Natural killer cell (primary cell): ENCODE data around the gene AGA. TPM values are rescaled to one million over a fixed set of nuclear protein-coding genes. Genes with fewer than 3 reads are reported as not detected.

Experiments
- ATAC-seq, 3 donors: fragments of 150-1000 bp in 2 of 3; fragments of 200-7000 bp in 1 of 3; cut with Tn5 transposase; 1 replicate in 1 of 3; 2 replicates in 2 of 3; pipeline ENCODE4 v1.10.0; 2021; ENCODE audit warnings: mild to moderate bottlenecking in 2 of 3, moderate library complexity in 2 of 3
- DNase-seq, 2 donors: peaks; one replicate each; pipeline versions ENCODE4 v3.0.0 to v3.0.0-alpha.2; 2013 to 2021; ENCODE audit warnings: mixed read lengths in 1 of 2
- H3K27ac ChIP-seq: one replicate; pipeline ENCODE4 v1.5.1; 2013; ENCODE audit warnings: mild to moderate bottlenecking, low read length
- H3K27me3 ChIP-seq: one replicate; pipeline ENCODE4 v1.6.1; 2013; ENCODE audit warnings: low read length; ENCODE audit not compliant: control insufficient read depth, insufficient read depth
- H3K36me3 ChIP-seq: one replicate; pipeline ENCODE4 v1.6.1; 2013; ENCODE audit warnings: low read length; ENCODE audit not compliant: control insufficient read depth, insufficient read depth
- H3K4me1 ChIP-seq: one replicate; pipeline ENCODE4 v1.6.1; 2013; ENCODE audit warnings: low read length; ENCODE audit not compliant: control insufficient read depth, insufficient read depth
- H3K4me3 ChIP-seq: one replicate; pipeline ENCODE4 v1.5.1; 2013; ENCODE audit warnings: low read length
- H3K9me3 ChIP-seq: one replicate; pipeline ENCODE4 v1.6.1; 2013; ENCODE audit warnings: low read length; ENCODE audit not compliant: control insufficient read depth, insufficient read depth
- H3K27ac Mint-ChIP-seq, 2 donors: one replicate each; pipeline ENCODE4 v1.8.0; 2022; ENCODE audit warnings: mild to moderate bottlenecking in 2 of 2, mixed read lengths in 2 of 2, moderate library complexity in 1 of 2
- H3K27me3 Mint-ChIP-seq, 2 donors: one replicate each; pipeline ENCODE4 v1.8.0; 2022; ENCODE audit warnings: low read depth in 2 of 2, mixed read lengths in 2 of 2
- H3K36me3 Mint-ChIP-seq: one replicate; pipeline ENCODE4 v1.8.0; 2022; ENCODE audit warnings: mixed read lengths
- H3K4me1 Mint-ChIP-seq, 2 donors: one replicate each; pipeline ENCODE4 v1.8.0; 2022; ENCODE audit warnings: mixed read lengths in 2 of 2
- H3K4me3 Mint-ChIP-seq: one replicate; pipeline ENCODE4 v1.8.0; 2022; ENCODE audit warnings: mild to moderate bottlenecking, moderate library complexity, mixed read lengths
- H3K9me3 Mint-ChIP-seq, 2 donors: one replicate each; pipeline ENCODE4 v1.8.0; 2022; ENCODE audit warnings: mixed read lengths in 2 of 2
- CTCF ChIP-seq: fragments of 200-600 bp; IDR thresholded peaks from one replicate; pipeline ENCODE4 v1.8.0; 2022; ENCODE audit warnings: antibody characterized with exemption
- WGBS: methylation state at CpG from one replicate; pipeline ENCODE4 v1.1.7; 2013; ENCODE audit warnings: missing lambda C conversion rate; ENCODE audit not compliant: insufficient coverage; 5-methylcytosine and 5-hydroxymethylcytosine counted together
- intact Hi-C: fragments of 100-400 bp; cut with micrococcal nuclease; formaldehyde crosslinking; loops from one replicate; pipeline ENCODE4 v1.14.2; 2022
- total RNA-seq, 4 donors: library from RNA; stranded (reverse); fragments of 120-200 nt in 1 of 4; gene quantifications; one replicate each; pipeline versions ENCODE4 v1.2.3 to v1.2.4, GENCODE V29; 2013 to 2022

The AGA gene
- total RNA-seq, 3 donors from 2014 or later (not counting 1 experiment from before 2014, with no cell fraction given), result 15.7 to 16.9 (median 16.6) TPM

GRCh38 chr4:177404986-177405385 is 37.3 kb downstream of the AGA start:
- Histone ChIP-seq H3K36me3 (no peaks in the 10 kb centered on the region), H3K27me3 (no peaks in the 10 kb centered on the region), H3K27ac (no peak overlapping the region), H3K9me3 (no peaks in the 10 kb centered on the region), H3K4me3 (no peak overlapping the region), H3K4me1 (peaks cover 29% of the 10 kb centered on the region)
- DNase-seq (no peak), ATAC-seq (no peak)
- no peak for TF ChIP-seq CTCF
- Mint-ChIP-seq H3K4me1 (peaks cover 22 to 34% of the 10 kb centered on the region in 2 donors), H3K27ac (no peak overlapping the region), H3K4me3 (no peak overlapping the region), H3K36me3 (no peaks in the 10 kb centered on the region), H3K27me3 (peaks cover 0 to 3% of the 10 kb centered on the region in 2 donors), H3K9me3 (no peaks in the 10 kb centered on the region)
- 93% methylated on average over 4 of the region's 4 CpGs for WGBS
- intact Hi-C loops, result loop anchor here (5.0 kb wide), 1 partner anchor 37 kb away; the partner anchor contains the start of gene AGA

GRCh38 chr4:177404342-177404741 is 37.9 kb downstream of the AGA start:
- H3K4me3 Mint-ChIP-seq, result no peak overlapping the region
- intact Hi-C loops, result loop anchor here (5.0 kb wide), 1 partner anchor 38 kb away; the partner anchor contains the start of gene AGA

GRCh38 chr4:177403746-177404145 is 38.5 kb downstream of the AGA start:
- Histone ChIP-seq H3K27me3 (no peaks in the 10 kb centered on the region), H3K4me1 (peaks cover 29% of the 10 kb centered on the region), H3K9me3 (no peaks in the 10 kb centered on the region), H3K27ac (no peak overlapping the region), H3K4me3 (no peak overlapping the region), H3K36me3 (no peaks in the 10 kb centered on the region)
- peaks cover 0 to 3% of the 10 kb centered on the region in 2 donors for H3K27me3 Mint-ChIP-seq
- H3K36me3 Mint-ChIP-seq, result no peaks in the 10 kb centered on the region
- H3K9me3 Mint-ChIP-seq, result no peaks in the 10 kb centered on the region
- H3K27ac Mint-ChIP-seq, result peak overlapping the region in 1 of 2 donors; percentile 49
- intact Hi-C loops, result loop anchor here (5.0 kb wide), 1 partner anchor 39 kb away; the partner anchor contains the start of gene AGA
- WGBS, result 81% methylated on average over 6 of the region's 6 CpGs
- no peak for TF ChIP-seq CTCF
- no peak for DNase-seq
- no peak for ATAC-seq
- no peak overlapping the region for H3K4me3 Mint-ChIP-seq
- peaks cover 30 to 45% of the 10 kb centered on the region in 2 donors for H3K4me1 Mint-ChIP-seq

More at GRCh38 chr4:177404342-177404741, 37.9 kb downstream of the AGA start:
- WGBS, result 79% methylated on average over 3 of the region's 3 CpGs
- H3K4me3 ChIP-seq, result no peak overlapping the region
- H3K27ac ChIP-seq, result no peak overlapping the region
- no peaks in the 10 kb centered on the region for H3K27me3 ChIP-seq
- ATAC-seq (no peak), DNase-seq (no peak)
- Mint-ChIP-seq H3K4me1 (peaks cover 28 to 41% of the 10 kb centered on the region in 2 donors), H3K9me3 (no peaks in the 10 kb centered on the region), H3K36me3 (no peaks in the 10 kb centered on the region), H3K27me3 (peaks cover 0 to 3% of the 10 kb centered on the region in 2 donors), H3K27ac (no peak overlapping the region)
- no peaks in the 10 kb centered on the region for H3K9me3 ChIP-seq
- peaks cover 29% of the 10 kb centered on the region for H3K4me1 ChIP-seq
- H3K36me3 ChIP-seq, result no peaks in the 10 kb centered on the region
- TF ChIP-seq CTCF, result no peak
